Glomerular visceral epithelial cell (primary cell): ENCODE measurements around the gene MAPK14.
"Not testable (repeated sequence)": the region's sequence is repeated elsewhere in the genome, so short reads cannot be mapped to it uniquely, and the experiment has no call there.

Experiments
- DNase-seq: peaks from one replicate; pipeline ENCODE4 v3.0.0-alpha.2; 2016; ENCODE audit errors: extremely low spot score

Gene MAPK14

DNA sequence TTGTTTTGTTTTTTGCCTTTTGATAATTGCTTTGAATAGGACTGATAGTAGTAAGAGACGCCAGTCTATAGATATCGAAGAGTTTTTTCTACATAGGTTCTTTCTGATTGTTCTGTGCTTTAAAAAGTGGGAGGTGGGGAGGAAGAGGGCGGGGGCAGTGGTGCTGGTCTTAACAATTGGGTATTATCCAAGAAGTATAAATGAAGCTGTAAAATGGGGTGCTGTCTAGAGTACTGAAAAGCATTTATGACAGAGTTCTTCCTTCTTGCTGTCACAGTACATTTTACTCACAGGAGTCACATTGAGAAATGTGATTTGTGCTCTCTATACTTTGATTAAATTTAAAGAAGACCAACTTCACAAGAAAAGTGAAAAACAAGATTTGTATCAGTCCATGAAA is 41.0 kb downstream of the MAPK14 start:
- no peak for DNase-seq

- DNase-seq, result no peak
Measured at GRCh38 chr6:36069573-36069972, 42.0 kb downstream of the MAPK14 start.

DNA sequence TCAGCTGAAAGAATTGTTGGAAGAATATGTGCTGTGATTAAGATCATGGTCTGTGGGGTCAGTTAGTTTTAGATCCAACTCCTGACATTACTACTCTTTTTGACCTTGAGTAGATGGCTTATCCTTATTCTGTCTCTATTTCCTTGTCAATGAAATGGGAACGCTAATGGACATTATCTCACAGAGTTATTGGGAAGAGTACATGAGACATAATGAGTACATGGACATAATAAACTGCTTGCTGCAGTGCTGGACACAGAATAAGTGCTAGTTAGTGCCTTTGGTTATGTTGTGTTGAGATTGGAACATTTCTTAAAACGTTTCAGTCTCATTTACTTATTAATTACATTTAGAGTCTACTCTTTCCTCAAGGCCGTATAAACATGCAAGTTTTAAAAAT is 42.6 kb downstream of the MAPK14 start:
- no peak for DNase-seq

GRCh38 chr6:36071281-36071680 is 43.7 kb downstream of the MAPK14 start:
- no peak for DNase-seq

DNA sequence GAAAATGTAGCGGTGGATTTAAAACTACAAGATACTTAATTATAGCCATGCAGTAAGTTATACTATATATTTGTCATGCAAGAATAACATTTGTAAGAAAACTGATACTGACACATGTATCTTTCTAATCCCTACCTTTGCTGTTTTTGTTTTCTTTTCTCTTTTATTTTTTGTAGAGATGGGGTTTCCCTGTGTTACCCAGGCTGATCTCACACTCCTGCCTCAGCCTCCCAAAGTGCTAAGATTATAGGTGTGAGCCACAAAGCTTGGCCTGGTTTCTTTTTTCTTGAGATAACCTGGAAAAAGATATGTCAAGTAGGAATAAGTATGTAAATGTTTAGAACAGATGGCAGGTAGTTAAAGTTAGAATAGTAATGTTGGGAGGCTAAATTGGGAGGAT is 44.1 kb downstream of the MAPK14 start:
- no peak for DNase-seq

DNA sequence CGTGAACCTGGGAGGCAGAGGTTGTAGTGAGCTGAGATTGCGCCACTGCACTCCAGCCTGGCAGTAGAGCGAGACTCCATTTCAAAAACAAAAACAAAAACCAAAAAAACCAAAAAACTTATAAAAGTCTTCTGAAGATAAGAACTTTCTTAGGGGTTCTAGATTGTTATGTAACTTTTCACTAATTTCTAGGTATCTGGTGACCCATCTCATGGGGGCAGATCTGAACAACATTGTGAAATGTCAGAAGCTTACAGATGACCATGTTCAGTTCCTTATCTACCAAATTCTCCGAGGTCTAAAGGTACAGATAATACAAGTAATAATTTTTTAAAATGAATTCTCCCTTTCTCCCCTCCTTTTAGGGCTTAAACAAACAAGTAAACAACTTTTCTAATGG is 45.1 kb downstream of the MAPK14 start:
- no peak for DNase-seq

DNA sequence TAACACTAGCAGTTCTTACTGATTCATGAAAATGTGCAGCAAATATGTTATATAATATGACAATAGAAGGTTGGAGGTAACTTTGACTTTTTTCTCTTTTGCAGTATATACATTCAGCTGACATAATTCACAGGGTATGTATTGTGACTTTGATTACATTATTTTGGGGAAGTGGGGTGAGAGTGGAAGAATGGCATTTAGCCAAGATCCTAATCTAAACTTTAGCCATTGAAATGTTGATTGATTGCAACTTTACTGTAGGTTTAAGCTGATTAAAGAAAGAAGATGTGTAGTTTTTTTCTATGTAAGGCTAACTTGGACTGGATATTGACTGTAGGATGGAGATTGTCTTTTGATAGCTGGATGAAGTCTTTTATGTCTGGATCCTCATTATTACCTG is 46.0 kb downstream of the MAPK14 start:
- no peak for DNase-seq

DNA sequence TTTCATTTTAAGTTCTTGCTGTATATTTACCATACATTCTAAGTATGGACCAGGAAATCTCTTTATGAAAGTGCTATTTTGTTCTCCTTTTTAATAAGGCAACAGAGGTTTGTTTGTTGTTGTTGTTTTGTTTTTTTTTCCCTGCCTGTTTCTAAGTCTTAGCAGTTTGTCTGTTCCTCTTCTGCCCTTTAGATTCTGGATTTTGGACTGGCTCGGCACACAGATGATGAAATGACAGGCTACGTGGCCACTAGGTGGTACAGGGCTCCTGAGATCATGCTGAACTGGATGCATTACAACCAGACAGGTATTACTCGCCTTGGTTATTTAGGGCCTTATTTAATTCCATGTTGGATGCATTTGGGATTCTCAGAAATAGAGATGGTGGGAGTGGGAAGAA is 48.0 kb downstream of the MAPK14 start:
- DNase-seq, result no peak

- no peak for DNase-seq
Measured at GRCh38 chr6:36076178-36077063, 48.8 kb downstream of the MAPK14 start.

- DNase-seq, result no peak
Measured at GRCh38 chr6:36078159-36078558, 50.6 kb downstream of the MAPK14 start.

- DNase-seq, result peak; percentile 25
Measured at GRCh38 chr6:36079601-36080000, 52.0 kb downstream of the MAPK14 start.

DNA sequence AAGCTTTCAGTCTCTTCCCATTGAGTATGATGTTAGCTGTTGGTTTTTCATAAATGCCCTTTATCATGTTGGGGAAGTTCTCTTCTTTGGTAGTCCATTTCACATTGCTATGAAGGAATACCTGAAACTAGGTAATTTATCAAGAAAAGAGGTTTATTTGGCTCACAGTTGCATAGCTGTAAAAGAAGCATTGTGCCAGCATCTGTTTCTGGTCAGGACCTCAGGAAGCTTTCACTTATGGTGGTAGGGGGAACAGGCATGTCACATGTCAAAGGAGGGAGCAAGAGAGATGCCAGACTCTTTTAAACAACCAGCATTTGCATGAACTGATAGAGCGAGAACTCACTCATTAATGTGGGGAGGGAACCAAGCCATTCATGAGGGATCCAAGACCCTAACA is 54.7 kb downstream of the MAPK14 start:
- DNase-seq, result no peak

DNA sequence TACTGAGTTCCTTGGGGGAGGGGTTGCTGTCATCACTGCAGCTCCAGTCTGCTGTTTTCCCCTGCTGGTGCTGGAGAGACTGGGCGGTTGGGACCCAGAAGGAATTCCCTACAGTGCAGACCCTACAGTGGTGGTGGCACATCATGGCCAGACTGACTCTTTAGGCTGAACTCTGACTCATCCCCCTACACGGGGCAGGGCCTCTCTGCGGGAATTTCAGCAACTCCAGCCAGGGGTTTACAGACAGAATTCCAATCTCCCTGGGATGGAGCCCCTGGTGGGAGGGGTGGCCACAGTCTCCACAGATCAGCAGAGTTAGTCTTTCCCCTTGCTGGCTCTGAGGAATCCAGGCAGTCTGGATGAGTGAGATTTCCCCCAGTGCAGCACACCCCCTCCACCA is 55.8 kb downstream of the MAPK14 start:
- no peak for DNase-seq

DNA sequence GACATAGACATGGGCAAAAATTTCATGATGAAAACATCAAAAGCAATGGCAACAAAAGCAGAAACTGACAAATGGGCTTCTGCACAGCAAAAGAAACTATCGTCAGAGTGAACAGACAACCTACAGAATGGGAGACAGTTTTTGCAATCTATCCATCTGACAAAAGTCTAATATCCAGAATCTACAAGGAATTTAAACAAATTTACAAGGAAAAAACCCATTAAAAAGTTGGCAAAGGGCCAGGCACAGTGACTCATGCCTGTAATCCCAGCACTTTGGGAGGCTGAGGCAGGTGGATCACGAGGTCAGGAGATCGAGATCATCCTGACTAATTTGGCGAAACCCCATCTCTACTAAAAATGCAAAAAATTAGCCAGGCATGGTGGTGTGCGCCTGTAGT is 60.6 kb downstream of the MAPK14 start:
- DNase-seq, result not testable (repeated sequence)

DNA sequence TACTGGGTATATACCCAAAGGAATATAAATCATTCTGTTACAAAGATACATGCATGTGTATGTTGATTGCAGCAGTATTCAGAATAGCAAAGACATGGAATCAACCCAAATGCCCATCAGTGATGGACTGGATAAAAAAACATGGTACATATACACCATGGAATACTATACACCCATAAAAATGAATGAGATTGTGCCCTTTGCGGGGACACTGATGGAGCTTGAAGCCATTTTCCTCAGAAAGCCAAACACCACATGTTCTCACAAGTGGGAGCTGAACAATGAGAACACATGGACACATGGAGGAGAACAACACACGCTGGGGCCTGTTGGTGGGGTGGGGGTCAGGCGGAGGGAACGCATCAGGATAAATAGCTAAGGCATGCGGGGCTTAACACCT is 61.4 kb downstream of the MAPK14 start:
- no peak for DNase-seq

DNA sequence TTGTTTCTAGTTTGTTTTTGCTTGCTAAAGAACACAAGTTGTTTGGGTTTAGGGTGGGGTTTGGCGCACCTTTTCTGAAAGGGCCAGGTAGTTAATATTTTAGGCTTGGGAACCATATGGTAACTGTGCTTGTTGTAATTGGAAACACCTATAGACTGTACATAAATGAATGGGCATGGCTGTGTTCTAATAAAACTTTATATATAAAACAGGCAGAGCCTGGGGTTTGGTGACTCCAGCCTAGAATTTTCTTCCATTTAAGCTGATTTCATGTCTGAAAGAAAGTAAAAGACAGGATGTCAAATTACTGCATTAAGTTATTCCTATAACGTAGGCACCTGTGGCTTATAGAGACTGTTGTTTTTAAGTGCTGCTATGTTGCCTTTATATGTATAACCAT is 66.6 kb downstream of the MAPK14 start:
- no peak for DNase-seq

- peak; percentile 80 for DNase-seq
Measured at GRCh38 chr6:36094753-36095496, 67.3 kb downstream of the MAPK14 start.

- DNase-seq, result no peak
Measured at GRCh38 chr6:36095497-36096391, 68.1 kb downstream of the MAPK14 start.

DNA sequence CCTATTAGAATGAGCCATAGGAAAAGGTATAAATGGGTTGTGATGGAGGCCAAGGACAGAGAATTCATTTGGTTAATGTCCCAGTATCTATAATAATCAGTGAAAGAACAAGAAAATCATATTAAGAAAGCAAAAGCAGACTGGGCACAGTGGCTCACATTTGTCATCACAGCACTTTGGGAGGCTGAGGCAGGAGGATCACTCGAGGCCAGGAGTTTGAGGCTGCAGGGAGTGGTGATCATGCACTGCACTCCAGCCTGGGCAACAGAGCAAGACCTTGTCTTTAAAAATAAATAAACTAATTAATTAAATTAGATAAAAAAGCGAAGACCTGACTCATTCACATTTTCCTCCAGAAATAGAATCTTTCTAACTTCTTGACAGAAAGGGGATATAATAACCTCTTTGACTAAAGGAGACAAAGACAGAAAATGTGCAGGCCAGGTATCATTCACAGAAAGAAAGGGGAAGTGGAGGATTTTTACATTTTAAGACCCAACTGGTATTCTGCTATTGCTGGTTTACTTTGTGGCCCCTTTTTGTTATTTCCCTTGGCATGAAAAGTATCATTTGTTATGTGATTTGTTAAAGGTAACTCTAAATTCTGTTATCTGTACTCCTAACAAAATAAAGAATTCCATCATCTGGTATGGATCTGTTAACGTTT is 70.8 kb downstream of the MAPK14 start:
- no peak for DNase-seq

DNA sequence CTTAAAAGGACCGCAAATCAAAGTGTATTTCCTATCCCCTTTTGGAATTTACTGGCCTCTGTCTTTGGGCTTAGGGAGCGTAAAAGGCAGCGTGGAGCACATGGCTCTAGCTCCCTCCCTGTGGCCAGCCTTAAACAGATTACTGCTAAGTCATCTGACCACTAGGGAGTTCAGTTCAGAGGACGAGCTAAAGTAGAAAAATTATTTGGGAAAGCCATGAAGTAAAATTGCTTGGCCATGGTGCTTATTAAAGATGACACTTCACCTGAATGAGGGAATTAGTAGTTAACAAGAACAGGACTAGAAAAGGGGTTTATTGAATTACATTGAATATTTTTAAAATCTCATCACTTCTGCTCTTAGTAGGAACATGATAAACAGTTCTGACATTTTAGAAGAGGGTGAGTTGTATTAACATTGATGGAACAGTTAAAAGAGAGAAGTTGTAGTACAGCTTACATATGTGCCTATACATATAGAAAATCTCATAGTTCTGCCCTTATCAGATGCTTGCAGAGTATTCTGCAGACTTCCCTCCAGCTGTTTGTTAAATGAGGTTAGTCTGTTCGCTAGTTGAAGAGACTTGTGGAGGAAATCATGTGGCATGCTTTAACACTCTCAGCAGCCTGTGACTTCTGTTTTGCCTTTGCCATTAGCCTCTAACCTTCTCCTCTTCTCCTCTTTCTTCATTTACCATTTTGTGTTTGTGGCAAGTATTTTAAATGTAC is 71.5 kb downstream of the MAPK14 start:
- no peak for DNase-seq
